ENCODE data around the gene GMPR2. TPM values are rescaled to one million over a fixed set of nuclear protein-coding genes. Genes with fewer than 3 reads are reported as not detected.

The GMPR2 gene
- total RNA-seq, 1 donor, result 86.5 TPM

- H4K20me1 ChIP-seq (ENCODE audit: insufficient read depth, low read length), result no peaks in the 10 kb centered on the region
- H3K36me3 ChIP-seq (ENCODE audit: insufficient read depth, low read length), result peaks cover 7% of the 10 kb centered on the region
- no peaks in the 10 kb centered on the region for H3K79me2 ChIP-seq (ENCODE audit: insufficient read depth, low read length)
- no peak overlapping the region for H2AFZ ChIP-seq (ENCODE audit: low read length)
- no peak overlapping the region for H3K4me2 ChIP-seq (ENCODE audit: insufficient read depth, low read length)
- H3K9me3 ChIP-seq (ENCODE audit: low read depth, low read length), result no peaks in the 10 kb centered on the region
- peak; percentile 55 for DNase-seq (ENCODE audit: insufficient read length, low spot score, missing footprints)
- TF ChIP-seq CTCF (IDR thresholded peaks at IDR 0.05; ENCODE audit: extremely low read depth, low read depth, low read length), result no peak
- no peak overlapping the region for H3K4me3 ChIP-seq (ENCODE audit: insufficient read depth, low read length)
- H3K27ac ChIP-seq (ENCODE audit: low read depth, low read length), result no peak overlapping the region
- no peaks in the 10 kb centered on the region for H3K4me1 ChIP-seq (ENCODE audit: insufficient read depth, low read length)
- no peaks in the 10 kb centered on the region for H3K27me3 ChIP-seq (ENCODE audit: insufficient read depth, low read length)
Observed at GRCh38 chr14:24261256-24261968, 28.7 kb downstream of the GMPR2 start.

- Histone ChIP-seq H3K4me3 (ENCODE audit: insufficient read depth, low read length) (no peak overlapping the region), H3K27ac (ENCODE audit: low read depth, low read length) (no peak overlapping the region), H3K79me2 (ENCODE audit: insufficient read depth, low read length) (no peaks in the 10 kb centered on the region), H3K36me3 (ENCODE audit: insufficient read depth, low read length) (peaks cover 12% of the 10 kb centered on the region), H4K20me1 (ENCODE audit: insufficient read depth, low read length) (no peaks in the 10 kb centered on the region), H3K27me3 (ENCODE audit: insufficient read depth, low read length) (no peaks in the 10 kb centered on the region), H3K9me3 (ENCODE audit: low read depth, low read length) (no peaks in the 10 kb centered on the region), H2AFZ (ENCODE audit: low read length) (no peak overlapping the region), H3K4me2 (ENCODE audit: insufficient read depth, low read length) (no peak overlapping the region), H3K4me1 (ENCODE audit: insufficient read depth, low read length) (no peaks in the 10 kb centered on the region)
- DNase-seq (ENCODE audit: insufficient read length, low spot score, missing footprints), result no peak
- no peak for TF ChIP-seq CTCF (IDR thresholded peaks at IDR 0.05; ENCODE audit: extremely low read depth, low read depth, low read length)
Observed at GRCh38 chr14:24261969-24262327, 29.2 kb downstream of the GMPR2 start.

- Histone ChIP-seq H3K9me3 (ENCODE audit: low read depth, low read length) (no peaks in the 10 kb centered on the region), H4K20me1 (ENCODE audit: insufficient read depth, low read length) (no peaks in the 10 kb centered on the region), H3K36me3 (ENCODE audit: insufficient read depth, low read length) (peaks cover 24% of the 10 kb centered on the region), H3K4me1 (ENCODE audit: insufficient read depth, low read length) (no peaks in the 10 kb centered on the region), H3K27ac (ENCODE audit: low read depth, low read length) (no peak within 1 kb of the TSS), H3K4me2 (ENCODE audit: insufficient read depth, low read length) (no peak within 1 kb of the TSS), H3K27me3 (ENCODE audit: insufficient read depth, low read length) (no peaks in the 10 kb centered on the region), H3K79me2 (ENCODE audit: insufficient read depth, low read length) (no peaks in the 10 kb centered on the region), H2AFZ (ENCODE audit: low read length) (no peak within 1 kb of the TSS), H3K4me3 (ENCODE audit: insufficient read depth, low read length) (no peak within 1 kb of the TSS)
- TF ChIP-seq CTCF (IDR thresholded peaks at IDR 0.05; ENCODE audit: extremely low read depth, low read depth, low read length), result no peak
- DNase-seq (ENCODE audit: insufficient read length, low spot score, missing footprints), result peak; percentile 82
Observed at GRCh38 chr14:24262821-24263733, 30.3 kb downstream of the GMPR2 start, which contains the start of gene TGM1. Gene TGM1, minus strand, starts transcription at chr14:24263177. Its CDS starts 825 bp downstream, at chr14:24262352.

GRCh38 chr14:24263848-24264247 lies 31.1 kb downstream of the GMPR2 start:
- Histone ChIP-seq H3K79me2 (ENCODE audit: insufficient read depth, low read length) (no peaks in the 10 kb centered on the region), H4K20me1 (ENCODE audit: insufficient read depth, low read length) (no peaks in the 10 kb centered on the region), H3K4me3 (ENCODE audit: insufficient read depth, low read length) (no peak overlapping the region), H3K36me3 (ENCODE audit: insufficient read depth, low read length) (peaks cover 28% of the 10 kb centered on the region), H3K4me1 (ENCODE audit: insufficient read depth, low read length) (no peaks in the 10 kb centered on the region), H3K9me3 (ENCODE audit: low read depth, low read length) (no peaks in the 10 kb centered on the region), H3K27me3 (ENCODE audit: insufficient read depth, low read length) (no peaks in the 10 kb centered on the region), H3K27ac (ENCODE audit: low read depth, low read length) (no peak overlapping the region), H2AFZ (ENCODE audit: low read length) (no peak overlapping the region), H3K4me2 (ENCODE audit: insufficient read depth, low read length) (no peak overlapping the region)
- DNase-seq (ENCODE audit: insufficient read length, low spot score, missing footprints), result no peak
- TF ChIP-seq CTCF (IDR thresholded peaks at IDR 0.05; ENCODE audit: extremely low read depth, low read depth, low read length), result no peak

All from osteoblast (primary cell).